HG02763 (cell line): ENCODE data around the gene OR1Q1.
"Not testable (repeated sequence)": the region's sequence is repeated elsewhere in the genome, so short reads cannot be mapped to it uniquely, and the experiment has no call there.

ENCODE experiments used
- ATAC-seq: cut with Tn5 transposase; IDR thresholded peaks from one replicate; pipeline ENCODE4 v1.9.1; 2021; ENCODE audit warnings: mild to moderate bottlenecking, moderate library complexity; ENCODE audit not compliant: unreplicated experiment

OR1Q1 gene

GRCh38 chr9:122614362-122614761 is at the start of gene OR1Q1:
Gene OR1Q1 (plus strand): TSS chr9:122614738. CDS start chr9:122614738, 0 bp downstream.
- no peak for ATAC-seq

- no peak for ATAC-seq
Measured at GRCh38 chr9:122567901-122568300, 46.6 kb upstream of the OR1Q1 start.

GRCh38 chr9:122572456-122572855 is 42.1 kb upstream of the OR1Q1 start:
- ATAC-seq, result no peak

- ATAC-seq, result no peak
Measured at GRCh38 chr9:122579874-122580273, 34.7 kb upstream of the OR1Q1 start.

GRCh38 chr9:122580360-122580759 is 34.2 kb upstream of the OR1Q1 start:
- ATAC-seq, result no peak

- not testable (repeated sequence) for ATAC-seq
Measured at GRCh38 chr9:122583284-122583683, 31.3 kb upstream of the OR1Q1 start, which contains the start of gene OR1L8. Gene OR1L8 (minus strand): TSS chr9:122583384. CDS start chr9:122568477, 14,907 bp downstream.

- ATAC-seq, result no peak
Measured at GRCh38 chr9:122605691-122606090, 8.8 kb upstream of the OR1Q1 start.

- no peak for ATAC-seq
Measured at GRCh38 chr9:122606587-122606986, 8.0 kb upstream of the OR1Q1 start.

GRCh38 chr9:122609804-122610203 is 4.7 kb upstream of the OR1Q1 start:
- no peak for ATAC-seq

GRCh38 chr9:122619996-122620395 is 5.5 kb downstream of the OR1Q1 start:
- no peak for ATAC-seq

- ATAC-seq, result no peak
Measured at GRCh38 chr9:122642226-122642625, 27.7 kb downstream of the OR1Q1 start.

- ATAC-seq, result no peak
Measured at GRCh38 chr9:122656378-122656777, 41.8 kb downstream of the OR1Q1 start.

- ATAC-seq, result no peak
Measured at GRCh38 chr9:122657527-122657926, 43.0 kb downstream of the OR1Q1 start, which contains the start of gene OR1B1. Gene OR1B1 (minus strand): TSS chr9:122657627.

GRCh38 chr9:122661416-122661815 is 46.9 kb downstream of the OR1Q1 start, which contains the start of gene OR1L1:
Gene OR1L1 (plus strand): TSS chr9:122661716. CDS start chr9:122661716, 0 bp downstream.
- ATAC-seq, result no peak
